Transverse colon (tissue), 3 donors: Measurements from ENCODE around the gene PDCL2.

Experiments
- CTCF ChIP-seq, 5 experiments: fragments of 200-600 bp in 3 of 5; fragments of 450-650 bp in 2 of 5; sonication (generic) in 3 of 5; IDR thresholded peaks; 1 replicate in 2 of 5; 2 replicates in 3 of 5; pipeline ENCODE4 v1.5.1; 2016 to 2017; ENCODE audit warnings: antibody characterized with exemption in 5 of 5, inconsistent platforms in 3 of 5, mild to moderate bottlenecking in 2 of 5, moderate library complexity in 1 of 5
- POLR2A ChIP-seq: fragments of 450-650 bp; IDR thresholded peaks from one replicate; pipeline ENCODE4 v1.6.1; 2016; ENCODE audit warnings: antibody characterized with exemption, mild to moderate bottlenecking, moderate library complexity

- TF ChIP-seq CTCF (IDR thresholded peaks at IDR 0.05) (no peak), POLR2A (no peak)
Measured at GRCh38 chr4:55545151-55545550, 46.9 kb downstream of the PDCL2 start.
